Right renal cortex interstitium (tissue), 3 donors: Measurements from ENCODE around the gene ADCYAP1. TPM values are rescaled to one million over a fixed set of nuclear protein-coding genes. Genes with fewer than 3 reads are reported as not detected.

Experiments used
- DNase-seq, 3 donors: peaks; one replicate each; pipeline ENCODE4 v3.0.0-alpha.2; 2013; ENCODE audit warnings: low read depth in 3 of 3, low spot score in 2 of 3
- polyA plus RNA-seq, 3 donors: library from polyadenylated mRNA; unstranded; fragments of 120-200 nt; gene quantifications; one replicate each; pipeline ENCODE4 v1.2.1, GENCODE V29; 2013; ENCODE audit not compliant: insufficient read length in 3 of 3

Gene ADCYAP1
- polyA plus RNA-seq, 3 donors, result 0.12 to 0.24 (median 0.14) TPM

GRCh38 chr18:908758-909724 lies 4.4 kb downstream of the ADCYAP1 start:
- no peak for DNase-seq

- DNase-seq, result no peak
Measured at GRCh38 chr18:910247-910646, 5.6 kb downstream of the ADCYAP1 start.

DNA sequence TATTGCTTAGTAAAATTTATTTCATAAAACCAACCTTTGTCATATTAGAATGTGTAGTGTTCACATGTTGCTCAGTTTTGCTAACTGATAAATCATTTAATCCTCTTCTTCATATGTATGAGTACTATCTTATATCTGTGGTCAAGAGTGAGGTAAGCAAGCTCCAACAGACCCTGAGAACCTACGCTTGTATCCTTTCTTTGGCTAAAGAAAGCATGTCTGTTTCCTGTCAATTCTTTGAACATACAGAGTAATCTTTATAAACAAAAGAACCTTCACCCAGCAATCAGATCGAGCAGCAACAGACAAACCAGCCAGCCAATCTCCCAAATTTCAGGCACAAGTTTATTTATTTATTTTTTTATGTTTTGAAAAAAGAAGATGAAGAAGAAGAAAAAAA lies 6.4 kb downstream of the ADCYAP1 start:
- DNase-seq, result no peak

DNA sequence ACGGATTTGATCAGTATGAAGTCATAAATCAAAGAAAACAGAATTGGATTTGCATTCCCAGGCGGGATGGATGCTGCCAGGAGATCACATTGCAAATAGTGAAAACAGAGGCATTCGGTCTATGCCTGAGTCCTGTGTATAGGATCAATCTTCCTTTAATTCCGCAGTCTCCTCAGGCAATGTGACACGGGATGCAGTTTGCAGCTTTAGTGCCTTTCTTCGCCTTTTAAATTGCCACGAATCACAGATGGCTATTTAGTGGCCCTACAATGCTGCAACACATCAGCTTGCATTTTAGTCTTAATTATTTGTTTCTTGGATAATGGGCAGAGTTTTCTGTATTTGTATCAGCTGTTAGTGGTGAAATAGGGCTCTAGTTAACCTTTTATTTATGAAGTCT lies 6.8 kb downstream of the ADCYAP1 start:
- no peak for DNase-seq

GRCh38 chr18:916562-916961 lies 11.9 kb downstream of the ADCYAP1 start:
- no peak for DNase-seq

- DNase-seq, result no peak
Measured at GRCh38 chr18:919078-919477, 14.4 kb downstream of the ADCYAP1 start.

GRCh38 chr18:923144-923866 lies 18.6 kb downstream of the ADCYAP1 start:
- DNase-seq, result no peak

- DNase-seq, result no peak
Measured at GRCh38 chr18:924987-925386, 20.3 kb downstream of the ADCYAP1 start.

GRCh38 chr18:926946-927345 lies 22.3 kb downstream of the ADCYAP1 start:
- DNase-seq, result no peak

DNA sequence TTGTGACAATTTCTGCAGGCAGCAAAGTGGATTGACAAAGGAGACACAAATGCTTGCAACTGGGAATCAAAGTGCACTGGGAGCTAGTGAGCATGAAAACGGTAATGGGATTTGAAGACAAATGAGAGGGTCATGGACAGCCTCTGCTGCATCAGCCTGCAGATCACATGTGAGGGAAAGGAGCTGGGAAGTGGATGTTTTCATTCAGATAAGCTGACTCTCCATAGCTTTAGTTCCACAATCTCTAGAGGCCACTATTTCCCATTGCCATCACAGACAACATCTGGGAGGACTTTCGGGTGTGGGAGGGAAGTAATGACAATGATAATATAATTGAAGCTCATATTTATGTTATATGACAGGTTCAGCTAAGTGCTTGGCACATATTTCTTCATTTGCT lies 28.4 kb downstream of the ADCYAP1 start:
- DNase-seq, result no peak

DNA sequence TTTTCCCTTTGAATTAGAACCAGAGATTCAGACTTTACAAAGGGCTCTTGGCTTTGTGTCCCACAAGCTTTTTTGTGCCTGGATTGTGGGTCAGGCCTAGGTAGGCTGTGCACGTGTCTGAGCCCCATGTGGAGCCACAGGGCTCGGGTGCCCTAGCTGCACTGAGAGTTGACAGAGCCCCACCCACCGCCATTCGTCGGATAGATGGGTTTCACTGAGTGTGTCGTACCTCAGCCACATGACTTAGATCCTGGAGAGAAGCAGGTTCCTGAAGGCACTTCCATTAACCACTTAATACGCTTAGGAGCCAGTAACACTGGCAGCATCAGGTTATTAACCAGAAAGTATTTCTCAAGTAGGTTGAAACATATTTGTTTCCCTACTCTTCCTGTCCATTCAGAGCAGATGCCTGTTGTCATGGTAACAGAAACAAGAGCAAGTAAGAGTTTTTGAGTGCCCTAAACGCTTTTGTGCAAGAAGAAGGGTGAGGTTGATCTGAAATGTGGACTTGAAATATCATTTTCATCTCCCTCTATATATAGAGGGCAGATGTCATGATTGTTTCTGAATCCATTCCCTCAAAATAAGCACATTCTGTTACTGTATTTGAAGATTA lies 30.0 kb downstream of the ADCYAP1 start:
- DNase-seq, result no peak

- no peak for DNase-seq
Measured at GRCh38 chr18:936941-937340, 32.3 kb downstream of the ADCYAP1 start.

- no peak for DNase-seq
Measured at GRCh38 chr18:939166-939565, 34.5 kb downstream of the ADCYAP1 start.

- no peak for DNase-seq
Measured at GRCh38 chr18:939958-940357, 35.3 kb downstream of the ADCYAP1 start.

DNA sequence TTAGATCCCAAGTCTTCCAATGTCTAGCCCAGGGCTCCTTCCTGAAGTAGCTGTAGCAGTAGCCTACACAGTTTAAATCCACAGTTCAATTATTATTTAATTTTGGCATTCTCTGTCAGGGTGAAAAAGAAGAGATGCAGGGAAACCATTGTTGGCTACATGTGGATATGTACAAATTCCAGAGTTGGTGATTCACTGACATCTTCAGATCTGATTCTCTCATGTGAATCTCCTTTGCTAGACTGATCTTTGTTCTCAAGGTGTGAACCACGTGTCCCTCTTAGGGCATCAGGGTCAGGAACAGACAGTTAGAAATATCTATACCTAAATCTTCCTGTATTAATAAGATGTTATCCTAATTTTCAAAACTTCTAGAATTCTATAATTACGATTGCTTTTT lies 36.7 kb downstream of the ADCYAP1 start:
- DNase-seq, result no peak

GRCh38 chr18:944440-944839 lies 39.8 kb downstream of the ADCYAP1 start:
- DNase-seq, result no peak

- DNase-seq, result no peak
Measured at GRCh38 chr18:949724-950631, 45.3 kb downstream of the ADCYAP1 start.

GRCh38 chr18:950882-951495 lies 46.3 kb downstream of the ADCYAP1 start:
- no peak for DNase-seq

DNA sequence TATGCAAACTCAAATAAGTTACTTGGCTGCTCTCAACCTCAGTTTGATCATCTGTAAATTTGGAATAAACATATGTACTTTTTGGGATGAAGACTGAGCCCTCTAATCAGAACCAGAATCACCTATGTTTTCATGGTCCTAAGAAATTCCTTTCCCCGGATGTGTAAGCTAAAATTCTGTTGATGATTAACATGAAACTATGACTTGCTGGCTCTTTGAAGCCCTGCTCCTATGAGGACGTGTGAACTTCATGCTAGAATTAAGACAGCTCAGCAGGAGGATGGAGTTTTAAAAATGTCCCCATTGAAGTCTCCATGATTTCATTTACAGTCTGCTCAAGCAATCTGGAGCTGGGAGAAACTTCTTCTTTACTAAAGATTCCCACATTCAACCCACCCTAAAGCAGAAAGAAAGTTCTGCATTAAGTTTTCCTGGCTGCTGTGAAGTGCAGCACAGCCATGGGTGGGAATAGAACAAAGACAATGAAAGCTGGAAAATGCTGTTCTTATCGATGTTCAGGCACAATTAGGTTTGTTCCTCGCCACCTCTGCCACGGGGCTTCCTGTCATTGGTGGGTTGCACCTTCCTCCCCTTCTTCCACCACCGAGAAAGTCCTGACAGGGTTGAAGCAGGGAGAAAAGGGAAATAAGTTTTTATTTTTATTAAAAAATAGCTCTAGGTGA lies 50.9 kb downstream of the ADCYAP1 start:
- DNase-seq, result no peak
